ENCODE measurements around the gene CGB1.
A peak's percentile ranks its signal among the peaks of the same experiment; 100 is the strongest.

Gene CGB1

DNA sequence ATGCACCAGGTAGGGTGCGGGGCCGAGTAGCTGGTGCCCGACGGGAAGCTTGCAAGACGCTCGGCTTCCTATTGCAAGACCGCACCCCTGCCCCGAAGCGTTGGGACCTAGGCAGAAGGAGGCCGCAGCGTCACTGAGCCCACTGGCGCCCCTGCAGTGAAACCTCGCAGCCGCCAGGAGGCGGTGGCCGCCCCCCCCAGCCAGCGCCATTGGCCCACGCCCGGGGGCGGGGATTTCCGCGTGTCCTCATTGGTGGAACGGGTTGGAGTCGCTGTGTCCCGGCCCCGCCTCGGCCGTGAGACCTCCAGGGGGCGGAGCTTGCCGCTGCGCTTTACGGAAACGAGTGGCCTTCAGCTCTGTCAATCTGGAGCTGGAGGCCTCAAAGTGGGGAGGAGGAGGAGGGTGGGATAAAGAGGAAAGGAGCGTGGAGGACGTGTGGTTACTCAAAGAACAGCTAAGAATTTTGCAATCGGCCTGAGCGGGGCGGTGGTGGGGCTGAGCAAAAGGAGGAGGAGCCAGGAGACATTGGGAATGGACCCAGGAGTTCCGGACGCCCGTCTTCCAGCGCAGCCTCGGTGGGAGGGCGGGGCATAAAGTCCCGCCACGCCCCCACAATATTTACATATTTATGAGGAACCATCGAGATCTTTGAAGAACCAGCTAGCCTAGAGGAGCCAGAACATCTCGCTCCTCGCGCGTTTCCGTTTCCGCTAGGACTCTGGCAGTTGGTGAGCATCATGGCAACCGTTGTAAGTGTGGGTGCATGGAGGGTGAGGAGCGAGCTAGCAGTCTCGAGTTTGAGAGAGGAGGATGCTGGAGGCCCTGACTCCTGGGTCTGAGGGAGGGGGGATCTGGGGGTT, 43.3 kb downstream of the CGB1 start, which contains the start of the genes GYS1 and RUVBL2:
GYS1 (minus strand) TSS at position 135 of the 860 bp plus-strand sequence. CDS start 197 bp downstream, outside the sequence.
RUVBL2 (plus strand) TSS at position 713 of the 860 bp plus-strand sequence; CDS start at position 738, 25 bp downstream.
- peak within 1 kb of the TSS; percentile 95 for H3K4me3 ChIP-seq (ENCODE audit: control insufficient read depth, low read depth, low read length)
- peak; percentile 99 for DNase-seq (ENCODE audit: low read depth)
- TF ChIP-seq, protein P1, sequence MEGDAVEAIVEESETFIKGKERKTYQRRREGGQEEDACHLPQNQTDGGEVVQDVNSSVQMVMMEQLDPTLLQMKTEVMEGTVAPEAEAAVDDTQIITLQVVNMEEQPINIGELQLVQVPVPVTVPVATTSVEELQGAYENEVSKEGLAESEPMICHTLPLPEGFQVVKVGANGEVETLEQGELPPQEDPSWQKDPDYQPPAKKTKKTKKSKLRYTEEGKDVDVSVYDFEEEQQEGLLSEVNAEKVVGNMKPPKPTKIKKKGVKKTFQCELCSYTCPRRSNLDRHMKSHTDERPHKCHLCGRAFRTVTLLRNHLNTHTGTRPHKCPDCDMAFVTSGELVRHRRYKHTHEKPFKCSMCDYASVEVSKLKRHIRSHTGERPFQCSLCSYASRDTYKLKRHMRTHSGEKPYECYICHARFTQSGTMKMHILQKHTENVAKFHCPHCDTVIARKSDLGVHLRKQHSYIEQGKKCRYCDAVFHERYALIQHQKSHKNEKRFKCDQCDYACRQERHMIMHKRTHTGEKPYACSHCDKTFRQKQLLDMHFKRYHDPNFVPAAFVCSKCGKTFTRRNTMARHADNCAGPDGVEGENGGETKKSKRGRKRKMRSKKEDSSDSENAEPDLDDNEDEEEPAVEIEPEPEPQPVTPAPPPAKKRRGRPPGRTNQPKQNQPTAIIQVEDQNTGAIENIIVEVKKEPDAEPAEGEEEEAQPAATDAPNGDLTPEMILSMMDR (conservative IDR thresholded peaks at IDR 0.05; ENCODE audit: control insufficient read depth, insufficient read depth, low read depth, low read length), result peak; percentile 68

DNA sequence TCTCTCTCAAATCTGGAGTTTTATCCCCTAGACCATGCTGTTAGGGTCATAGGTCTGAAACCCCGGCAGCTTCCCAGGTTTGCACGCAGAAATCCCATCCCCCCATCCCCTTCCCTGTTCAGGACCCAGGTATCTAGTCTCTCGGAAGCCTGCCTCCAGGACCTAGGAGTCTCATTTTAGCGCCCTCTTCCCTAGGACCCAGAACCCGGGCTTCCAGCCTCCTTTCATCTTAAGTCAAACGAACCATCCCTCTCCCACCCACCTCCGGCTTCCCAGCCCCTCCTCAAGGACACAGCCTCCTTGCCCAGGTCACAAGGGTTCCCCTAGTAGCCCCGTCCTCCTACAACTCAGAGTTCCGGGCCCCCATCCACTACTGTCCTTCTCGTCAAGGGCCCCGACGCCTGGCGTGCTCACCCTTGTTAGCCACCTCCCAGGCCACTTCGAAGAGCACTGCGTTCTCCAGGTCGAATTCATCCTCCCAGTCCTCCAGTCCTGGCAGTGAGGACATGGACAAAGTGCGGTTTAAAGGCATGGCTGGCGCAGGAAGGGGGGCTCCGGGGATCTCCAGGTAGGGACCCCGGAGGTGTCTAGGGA, 44.0 kb downstream of the CGB1 start:
- TF ChIP-seq, protein P1 (conservative IDR thresholded peaks at IDR 0.05; ENCODE audit: control insufficient read depth, insufficient read depth, low read depth, low read length), result no peak
- H3K4me3 ChIP-seq (ENCODE audit: control insufficient read depth, low read depth, low read length), result peak overlapping the region; percentile 95
- DNase-seq (ENCODE audit: low read depth), result no peak

DNA sequence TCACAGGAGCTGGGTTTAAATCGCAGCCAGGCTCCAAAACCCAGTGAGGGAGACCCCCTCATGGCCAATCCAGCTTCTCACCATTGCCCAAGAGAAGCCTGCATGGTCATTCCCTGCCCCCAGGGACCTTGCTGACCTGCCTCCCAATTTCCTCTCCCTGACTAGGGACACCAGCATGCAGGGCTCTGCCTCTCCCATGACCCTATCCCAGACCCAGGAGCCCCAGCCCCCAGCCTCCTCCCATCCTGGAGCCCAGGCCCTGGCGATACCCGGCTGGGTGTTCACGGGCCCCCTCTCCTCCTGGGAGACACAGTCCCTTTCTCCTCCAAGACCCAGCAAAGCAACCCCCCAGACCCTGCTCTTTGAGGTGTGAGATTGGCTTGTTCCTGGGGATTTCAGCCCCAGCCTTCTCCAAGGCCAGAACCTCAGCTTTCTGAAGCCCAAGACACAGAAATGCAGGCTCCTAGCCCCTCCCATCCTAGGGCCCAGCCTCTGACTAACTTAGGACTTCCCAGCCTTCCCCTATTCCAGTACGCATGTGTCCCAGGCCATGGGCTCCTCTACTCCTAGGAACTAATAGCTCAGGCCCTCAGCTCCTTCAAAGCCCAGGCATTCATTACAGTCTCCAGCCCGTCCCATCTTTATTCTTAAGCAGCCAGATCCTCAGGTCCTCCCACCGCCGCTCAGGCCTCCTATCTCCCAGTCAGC, 44.7 kb downstream of the CGB1 start:
- DNase-seq (ENCODE audit: low read depth), result peak; percentile 80
- peak overlapping the region; percentile 95 for H3K4me3 ChIP-seq (ENCODE audit: control insufficient read depth, low read depth, low read length)
- TF ChIP-seq, protein P1 (conservative IDR thresholded peaks at IDR 0.05; ENCODE audit: control insufficient read depth, insufficient read depth, low read depth, low read length), result no peak

DNA sequence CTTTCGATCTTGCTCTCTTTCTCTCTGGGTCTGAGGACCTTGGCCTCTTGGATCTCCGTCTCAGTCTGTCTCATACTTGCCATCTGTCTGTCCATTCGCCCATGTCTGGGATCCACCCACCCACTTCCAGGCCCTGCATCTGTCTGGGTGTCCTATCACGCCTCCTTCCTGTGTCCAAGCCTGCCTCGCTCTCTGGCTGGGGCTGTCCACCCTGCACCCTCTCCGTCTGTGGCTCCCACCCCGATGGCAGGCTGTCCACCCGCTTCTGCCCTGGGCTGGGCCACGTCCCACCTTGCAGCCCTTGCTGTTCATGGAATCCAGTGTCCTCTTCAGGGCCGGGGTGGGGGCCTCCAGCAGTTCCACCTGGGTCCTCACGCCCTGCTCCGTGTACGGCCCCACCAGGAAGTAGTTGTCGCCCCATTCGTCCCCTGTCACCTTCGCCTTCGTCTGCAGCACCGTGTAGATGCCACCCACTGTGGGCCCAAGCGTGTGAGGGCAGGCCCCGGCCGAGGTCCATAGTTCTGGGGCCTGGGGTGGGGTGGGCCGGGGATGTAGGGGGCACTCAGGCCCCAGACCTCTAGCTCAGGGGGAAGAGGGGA, 45.6 kb downstream of the CGB1 start:
- H3K4me3 ChIP-seq (ENCODE audit: control insufficient read depth, low read depth, low read length), result no peak overlapping the region
- TF ChIP-seq, protein P1 (conservative IDR thresholded peaks at IDR 0.05; ENCODE audit: control insufficient read depth, insufficient read depth, low read depth, low read length), result no peak
- DNase-seq (ENCODE audit: low read depth), result no peak

DNA sequence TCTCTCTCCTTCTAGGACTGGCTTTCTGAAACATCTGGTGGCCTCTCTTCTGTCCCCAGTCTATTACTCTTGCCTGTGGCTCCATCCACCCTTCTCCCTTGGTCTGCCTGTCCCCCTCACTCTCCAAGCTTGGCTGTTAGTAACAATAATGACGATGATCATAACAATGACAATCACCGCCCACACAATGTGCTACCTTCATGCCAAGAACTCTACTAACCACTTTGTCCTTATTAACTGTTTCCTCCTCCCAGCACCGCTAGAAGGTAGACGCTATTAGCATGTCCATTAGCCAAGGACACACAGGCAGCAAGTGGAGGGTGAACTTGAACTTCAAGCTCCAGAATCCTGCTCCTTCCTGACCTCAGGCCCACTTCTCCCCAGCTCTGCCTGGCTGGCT, 46.3 kb downstream of the CGB1 start:
- H3K4me3 ChIP-seq (ENCODE audit: control insufficient read depth, low read depth, low read length), result no peak overlapping the region
- TF ChIP-seq, protein P1 (conservative IDR thresholded peaks at IDR 0.05; ENCODE audit: control insufficient read depth, insufficient read depth, low read depth, low read length), result no peak
- peak; percentile 27 for DNase-seq (ENCODE audit: low read depth)

DNA sequence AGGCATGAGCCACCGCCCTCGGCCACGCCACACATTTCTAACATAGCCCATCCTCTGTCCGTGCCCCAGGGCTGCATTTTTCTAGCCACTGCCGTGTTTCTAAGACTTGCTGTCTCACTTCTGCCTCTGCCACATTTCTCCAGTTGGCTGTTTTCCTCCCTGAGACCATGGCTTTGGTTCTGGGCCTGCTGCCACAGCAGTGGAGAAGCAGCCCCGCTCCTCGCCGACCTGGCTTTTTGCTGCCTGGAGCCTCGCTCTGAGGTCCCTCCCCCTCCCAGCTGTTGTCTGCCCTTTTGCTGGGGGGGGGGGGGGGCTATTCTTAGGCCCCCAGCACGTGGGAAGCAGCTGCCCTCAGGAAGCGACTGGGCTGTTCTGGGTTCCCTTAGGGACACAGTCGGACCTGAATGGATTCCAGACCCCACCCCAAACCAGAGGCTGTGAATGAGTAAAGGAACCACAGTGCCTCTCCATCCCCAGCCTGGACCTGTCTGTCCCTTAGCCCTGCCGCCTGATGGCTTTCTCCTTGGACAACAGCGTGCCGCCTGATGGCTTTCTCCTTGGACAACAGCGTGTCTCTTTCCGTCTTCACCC, 46.9 kb downstream of the CGB1 start:
- TF ChIP-seq, protein P1 (conservative IDR thresholded peaks at IDR 0.05; ENCODE audit: control insufficient read depth, insufficient read depth, low read depth, low read length), result no peak
- DNase-seq (ENCODE audit: low read depth), result no peak

More for the DNA sequence above, 46.9 kb downstream of the CGB1 start:
- H3K4me3 ChIP-seq (ENCODE audit: control insufficient read depth, low read depth, low read length), result no peak overlapping the region

Data from fibroblast of mammary gland (primary cell).